H1 (cell line): ENCODE measurements around the gene PRTG. TPM values are rescaled to one million over a fixed set of nuclear protein-coding genes. Genes with fewer than 3 reads are reported as not detected.

ENCODE experiments used
- CTBP2 ChIP-seq: IDR thresholded peaks from 2 replicates; pipeline ENCODE4 v1.7.0; 2011; ENCODE audit warnings: borderline replicate concordance, mild to moderate bottlenecking, moderate library complexity, mixed read lengths, low read length; ENCODE audit not compliant: insufficient read depth, insufficient read length
- EP300 ChIP-seq, 2 experiments: IDR thresholded peaks; 1 replicate in 1 of 2; 2 replicates in 1 of 2; pipeline ENCODE4 v1.6.1; 2011 to 2012; ENCODE audit warnings: low read depth in 2 of 2, low read length in 2 of 2, mild to moderate bottlenecking in 2 of 2, borderline replicate concordance in 1 of 2, inconsistent platforms in 1 of 2, moderate library complexity in 1 of 2
- NRF1 ChIP-seq: IDR thresholded peaks from 2 replicates; pipeline ENCODE4 v1.6.1; 2011; ENCODE audit warnings: mild to moderate bottlenecking, low read depth, low read length, improper control_type of control experiment
- RNF2 ChIP-seq: fragments of 200-900, 300-1000 bp; sonication (generic); IDR thresholded peaks from 2 replicates; pipeline ENCODE4 v1.7.1; 2016; ENCODE audit warnings: borderline replicate concordance, low read depth, mild to moderate bottlenecking, antibody characterized with exemption, low read length; ENCODE audit not compliant: poor library complexity, severe bottlenecking; ENCODE audit errors: missing control alignments
- RXRA ChIP-seq: IDR thresholded peaks from 2 replicates; pipeline ENCODE4 v1.6.1; 2011; ENCODE audit warnings: low read depth, mild to moderate bottlenecking, low read length, moderate library complexity; ENCODE audit not compliant: insufficient read depth
- polyA plus RNA-seq, 7 experiments: library from polyadenylated mRNA; depleted of rRNA in 3 of 7; stranded (reverse) in 5 of 7; unstranded in 2 of 7; fragments of >200 nt in 5 of 7; fragments of 200-250 nt in 2 of 7; gene quantifications; 1 replicate in 5 of 7; 2 replicates in 1 of 7; 4 replicates in 1 of 7; pipeline versions ENCODE4 v1.2.1 to v1.2.3, GENCODE V29; 2011 to 2013; ENCODE audit warnings: missing spikeins in 2 of 7, mixed read lengths in 2 of 7
- total RNA-seq: library from RNA; stranded (reverse); fragmentation: NEBNext Ultra II Directional; extraction: Animal tissue kit (Norgen Biotek cat#: 25700); gene quantifications from 2 replicates; pipeline ENCODE4 v1.2.1, GENCODE V29; 2021

The PRTG gene
- total and polyA plus RNA-seq, 2 of the 8 experiments (the other 6 are each of a cell fraction or from before 2014, with no cell fraction given), result 3.1 to 3.2 TPM

GRCh38 chr15:55658886-55659285, 84.1 kb downstream of the PRTG start (continued):
- TF ChIP-seq EP300 (IDR thresholded peaks at IDR 0.05; ENCODE audit: borderline replicate concordance in 1 of 2, low read depth in 2 of 2, low read length in 2 of 2) (no peak), RXRA (no peak), RNF2 (no peak), NRF1 (no peak), CTBP2 (no peak)
